ENCODE data around the gene TRAK1. TPM values are rescaled to one million over a fixed set of nuclear protein-coding genes. Genes with fewer than 3 reads are reported as not detected.

TRAK1 gene
- total RNA-seq, 1 donor from 2014 or later = 49.6 TPM

- Histone ChIP-seq H3K4me3 (no peak overlapping the region), H3K27ac (no peak overlapping the region), H3K27me3 (no peaks in the 10 kb centered on the region), H3K9me3 (no peaks in the 10 kb centered on the region), H3K4me1 (peaks cover 7% of the 10 kb centered on the region), H3K36me3 (no peaks in the 10 kb centered on the region)
- ATAC-seq = peak; percentile 97
- TF ChIP-seq CTCF (IDR thresholded peaks at IDR 0.05) = no peak
- peak; percentile 86 for DNase-seq
- intact Hi-C loops (cut with DNase I) = no loop called here
Observed at GRCh38 chr3:42149975-42150374, 58.8 kb downstream of the TRAK1 start.

- no peaks in the 10 kb centered on the region for H3K27me3 ChIP-seq
- H3K9me3 ChIP-seq = no peaks in the 10 kb centered on the region
- no peak for ATAC-seq
- peaks cover 7% of the 10 kb centered on the region for H3K4me1 ChIP-seq
- intact Hi-C loops (cut with DNase I) = no loop called here
- no peaks in the 10 kb centered on the region for H3K36me3 ChIP-seq
- TF ChIP-seq CTCF (IDR thresholded peaks at IDR 0.05) = no peak
- no peak for DNase-seq
- no peak overlapping the region for H3K4me3 ChIP-seq
- no peak overlapping the region for H3K27ac ChIP-seq
Observed at GRCh38 chr3:42151596-42152168, 60.5 kb downstream of the TRAK1 start.

GRCh38 chr3:42152193-42152592, 61.0 kb downstream of the TRAK1 start:
- DNase-seq = no peak
- no peak for ATAC-seq
- H3K27ac ChIP-seq = no peak overlapping the region
- TF ChIP-seq CTCF (IDR thresholded peaks at IDR 0.05) = no peak
- H3K36me3 ChIP-seq = no peaks in the 10 kb centered on the region
- H3K27me3 ChIP-seq = no peaks in the 10 kb centered on the region
- no peaks in the 10 kb centered on the region for H3K9me3 ChIP-seq
- no peak overlapping the region for H3K4me3 ChIP-seq
- H3K4me1 ChIP-seq = peaks cover 7% of the 10 kb centered on the region
- intact Hi-C loops (cut with DNase I) = no loop called here

- DNase-seq (no peak), ATAC-seq (no peak)
- TF ChIP-seq CTCF (IDR thresholded peaks at IDR 0.05) = no peak
- no peaks in the 10 kb centered on the region for H3K27me3 ChIP-seq
- no peaks in the 10 kb centered on the region for H3K9me3 ChIP-seq
- no peak overlapping the region for H3K4me3 ChIP-seq
- intact Hi-C loops (cut with DNase I) = no loop called here
- no peak overlapping the region for H3K27ac ChIP-seq
- H3K36me3 ChIP-seq = no peaks in the 10 kb centered on the region
- peaks cover 7% of the 10 kb centered on the region for H3K4me1 ChIP-seq
Observed at GRCh38 chr3:42153039-42153438, 61.9 kb downstream of the TRAK1 start.

- no peaks in the 10 kb centered on the region for H3K27me3 ChIP-seq
- no peak for DNase-seq
- H3K27ac ChIP-seq = no peak overlapping the region
- TF ChIP-seq CTCF (IDR thresholded peaks at IDR 0.05) = no peak
- H3K9me3 ChIP-seq = no peaks in the 10 kb centered on the region
- intact Hi-C loops (cut with DNase I) = no loop called here
- no peak for ATAC-seq
- no peak overlapping the region for H3K4me3 ChIP-seq
- no peaks in the 10 kb centered on the region for H3K36me3 ChIP-seq
- peaks cover 39% of the 10 kb centered on the region for H3K4me1 ChIP-seq
Observed at GRCh38 chr3:42157540-42158538, 66.7 kb downstream of the TRAK1 start.

Measured in upper lobe of right lung (tissue), 1 donor.